Muscle layer of colon (tissue), 2 donors: ENCODE data around the gene MCF2L2.

Source experiments
- H3K27ac ChIP-seq: one replicate; pipeline ENCODE4 v1.7.0; 2013; ENCODE audit warnings: low read depth, mild to moderate bottlenecking, low read length, moderate library complexity
- H3K27me3 ChIP-seq, 2 donors: one replicate each; pipeline ENCODE4 v1.7.0; 2013; ENCODE audit warnings: low read length in 2 of 2, mild to moderate bottlenecking in 2 of 2; ENCODE audit not compliant: insufficient read depth in 2 of 2, control insufficient read depth in 1 of 2
- H3K36me3 ChIP-seq: one replicate; pipeline ENCODE4 v1.7.0; 2013; ENCODE audit warnings: mild to moderate bottlenecking, low read length; ENCODE audit not compliant: insufficient read depth
- H3K4me1 ChIP-seq: one replicate; pipeline ENCODE4 v1.7.0; 2013; ENCODE audit warnings: mild to moderate bottlenecking, low read length; ENCODE audit not compliant: insufficient read depth
- H3K4me3 ChIP-seq, 2 donors: one replicate each; pipeline ENCODE4 v1.7.0; 2013; ENCODE audit warnings: low read length in 2 of 2, low read depth in 1 of 2, mild to moderate bottlenecking in 1 of 2, moderate library complexity in 1 of 2
- H3K9ac ChIP-seq: one replicate; pipeline ENCODE4 v1.7.0; 2013; ENCODE audit warnings: low read length
- H3K9me3 ChIP-seq: one replicate; pipeline ENCODE4 v1.7.0; 2013; ENCODE audit warnings: mild to moderate bottlenecking, low read length
- donor health status: abdominal sarcoma.
- donor health status: Adenocarcinoma of cecum.

The MCF2L2 gene

GRCh38 chr3:183285318-183285717 is 143.1 kb downstream of the MCF2L2 start:
- Histone ChIP-seq H3K27ac (peak overlapping the region; percentile 14), H3K9me3 (no peaks in the 10 kb centered on the region), H3K27me3 (no peaks in the 10 kb centered on the region), H3K4me1 (peaks cover 22% of the 10 kb centered on the region), H3K9ac (no peak overlapping the region), H3K4me3 (no peak overlapping the region), H3K36me3 (no peaks in the 10 kb centered on the region)

GRCh38 chr3:183284570-183284969 is 143.8 kb downstream of the MCF2L2 start:
- Histone ChIP-seq H3K27ac (no peak overlapping the region), H3K9ac (no peak overlapping the region), H3K4me3 (no peak overlapping the region), H3K36me3 (no peaks in the 10 kb centered on the region), H3K4me1 (peaks cover 22% of the 10 kb centered on the region), H3K9me3 (no peaks in the 10 kb centered on the region), H3K27me3 (no peaks in the 10 kb centered on the region)

- Histone ChIP-seq H3K36me3 (no peaks in the 10 kb centered on the region), H3K27ac (no peak overlapping the region), H3K4me1 (peaks cover 22% of the 10 kb centered on the region), H3K9ac (no peak overlapping the region), H3K4me3 (no peak overlapping the region), H3K27me3 (no peaks in the 10 kb centered on the region), H3K9me3 (no peaks in the 10 kb centered on the region)
Observed at GRCh38 chr3:183283886-183284285, 144.5 kb downstream of the MCF2L2 start.

GRCh38 chr3:183281126-183281797 is 147.2 kb downstream of the MCF2L2 start:
- no peaks in the 10 kb centered on the region for H3K9me3 ChIP-seq
- H3K36me3 ChIP-seq = no peaks in the 10 kb centered on the region
- H3K27ac ChIP-seq = no peak overlapping the region
- H3K4me1 ChIP-seq = peaks cover 16% of the 10 kb centered on the region
- H3K9ac ChIP-seq = no peak overlapping the region
- no peak overlapping the region for H3K4me3 ChIP-seq
- H3K27me3 ChIP-seq = no peaks in the 10 kb centered on the region

GRCh38 chr3:183279371-183279770 is 149.0 kb downstream of the MCF2L2 start:
- Histone ChIP-seq H3K36me3 (no peaks in the 10 kb centered on the region), H3K4me1 (no peaks in the 10 kb centered on the region), H3K9ac (no peak overlapping the region), H3K9me3 (no peaks in the 10 kb centered on the region), H3K4me3 (no peak overlapping the region), H3K27me3 (no peaks in the 10 kb centered on the region), H3K27ac (no peak overlapping the region)

GRCh38 chr3:183278479-183279088 is 149.8 kb downstream of the MCF2L2 start:
- Histone ChIP-seq H3K4me3 (no peak overlapping the region), H3K9ac (no peak overlapping the region), H3K9me3 (no peaks in the 10 kb centered on the region), H3K27me3 (no peaks in the 10 kb centered on the region), H3K36me3 (no peaks in the 10 kb centered on the region), H3K27ac (no peak overlapping the region), H3K4me1 (no peaks in the 10 kb centered on the region)

- H3K4me3 ChIP-seq = no peak overlapping the region
- no peak overlapping the region for H3K9ac ChIP-seq
- H3K27me3 ChIP-seq = no peaks in the 10 kb centered on the region
- H3K4me1 ChIP-seq = no peaks in the 10 kb centered on the region
- H3K9me3 ChIP-seq = no peaks in the 10 kb centered on the region
- H3K36me3 ChIP-seq = no peaks in the 10 kb centered on the region
- H3K27ac ChIP-seq = no peak overlapping the region
Observed at GRCh38 chr3:183277260-183277659, 151.2 kb downstream of the MCF2L2 start.

- no peaks in the 10 kb centered on the region for H3K36me3 ChIP-seq
- H3K27me3 ChIP-seq = no peaks in the 10 kb centered on the region
- no peak overlapping the region for H3K27ac ChIP-seq
- no peaks in the 10 kb centered on the region for H3K9me3 ChIP-seq
- no peaks in the 10 kb centered on the region for H3K4me1 ChIP-seq
- H3K4me3 ChIP-seq = no peak overlapping the region
- H3K9ac ChIP-seq = no peak overlapping the region
Observed at GRCh38 chr3:183275937-183276336, 152.5 kb downstream of the MCF2L2 start.

- H3K9ac ChIP-seq = no peak overlapping the region
- no peaks in the 10 kb centered on the region for H3K27me3 ChIP-seq
- H3K27ac ChIP-seq = no peak overlapping the region
- no peak overlapping the region for H3K4me3 ChIP-seq
- H3K9me3 ChIP-seq = no peaks in the 10 kb centered on the region
- no peaks in the 10 kb centered on the region for H3K4me1 ChIP-seq
- H3K36me3 ChIP-seq = no peaks in the 10 kb centered on the region
Observed at GRCh38 chr3:183275418-183275817, 153.0 kb downstream of the MCF2L2 start.

- H3K4me3 ChIP-seq = no peak overlapping the region
Observed at GRCh38 chr3:183274609-183275008, 153.8 kb downstream of the MCF2L2 start.

GRCh38 chr3:183272791-183273190 is 155.6 kb downstream of the MCF2L2 start:
- H3K27me3 ChIP-seq = no peaks in the 10 kb centered on the region
- H3K9ac ChIP-seq = no peak overlapping the region
- H3K36me3 ChIP-seq = no peaks in the 10 kb centered on the region
- H3K9me3 ChIP-seq = no peaks in the 10 kb centered on the region
- no peak overlapping the region for H3K27ac ChIP-seq
- no peaks in the 10 kb centered on the region for H3K4me1 ChIP-seq
- no peak overlapping the region for H3K4me3 ChIP-seq

More at GRCh38 chr3:183274609-183275008, 153.8 kb downstream of the MCF2L2 start:
- Histone ChIP-seq H3K36me3 (no peaks in the 10 kb centered on the region), H3K27me3 (no peaks in the 10 kb centered on the region), H3K9me3 (no peaks in the 10 kb centered on the region), H3K4me1 (no peaks in the 10 kb centered on the region), H3K27ac (no peak overlapping the region), H3K9ac (no peak overlapping the region)

- Histone ChIP-seq H3K27ac (no peak overlapping the region), H3K27me3 (no peaks in the 10 kb centered on the region), H3K36me3 (no peaks in the 10 kb centered on the region), H3K4me1 (no peaks in the 10 kb centered on the region), H3K9me3 (no peaks in the 10 kb centered on the region), H3K9ac (no peak overlapping the region), H3K4me3 (no peak overlapping the region)
Observed at GRCh38 chr3:183272142-183272541, 156.3 kb downstream of the MCF2L2 start.
